GM06990 (cell line): ENCODE measurements around the gene THSD7B.

Experiments
- DNase-seq: peaks from one replicate; pipeline ENCODE4 v3.0.0-alpha.2; 2011; ENCODE audit not compliant: insufficient read length; ENCODE audit errors: extremely low read depth
- H3K27me3 ChIP-seq: replicated peaks from 2 replicates; pipeline ENCODE4 v1.6.0; 2011; ENCODE audit warnings: low read length; ENCODE audit not compliant: control insufficient read depth, insufficient read depth
- H3K36me3 ChIP-seq: 2 replicates; pipeline ENCODE4 v1.5.1; 2011; ENCODE audit warnings: low read length; ENCODE audit not compliant: control insufficient read depth, insufficient read depth
- H3K4me3 ChIP-seq: replicated peaks from 2 replicates; pipeline ENCODE4 v1.5.1; 2011; ENCODE audit warnings: low read depth, mild to moderate bottlenecking, control low read depth, low read length
- CTCF ChIP-seq: IDR thresholded peaks from 2 replicates; pipeline ENCODE4 v1.5.1; 2011; ENCODE audit warnings: low read length, control low read depth, mild to moderate bottlenecking, inconsistent platforms; ENCODE audit not compliant: insufficient read depth, poor library complexity, severe bottlenecking

THSD7B gene

GRCh38 chr2:137193401-137193800 is 428.1 kb downstream of the THSD7B start:
- TF ChIP-seq CTCF = no peak
- no peaks in the 10 kb centered on the region for H3K36me3 ChIP-seq
- no peak for DNase-seq
- H3K4me3 ChIP-seq = no peak overlapping the region
- no peaks in the 10 kb centered on the region for H3K27me3 ChIP-seq

- TF ChIP-seq CTCF = no peak
- Histone ChIP-seq H3K36me3 (no peaks in the 10 kb centered on the region), H3K27me3 (no peaks in the 10 kb centered on the region), H3K4me3 (no peak overlapping the region)
- no peak for DNase-seq
Observed at GRCh38 chr2:137194111-137194510, 428.8 kb downstream of the THSD7B start.

- Histone ChIP-seq H3K27me3 (no peaks in the 10 kb centered on the region), H3K4me3 (no peak overlapping the region)
- no peak for DNase-seq
Observed at GRCh38 chr2:137199751-137200150, 434.4 kb downstream of the THSD7B start.

GRCh38 chr2:137202318-137202717 is 437.0 kb downstream of the THSD7B start:
- H3K36me3 ChIP-seq = no peaks in the 10 kb centered on the region
- no peaks in the 10 kb centered on the region for H3K27me3 ChIP-seq
- no peak overlapping the region for H3K4me3 ChIP-seq
- no peak for TF ChIP-seq CTCF
- no peak for DNase-seq

More at GRCh38 chr2:137199751-137200150, 434.4 kb downstream of the THSD7B start:
- TF ChIP-seq CTCF = no peak
- no peaks in the 10 kb centered on the region for H3K36me3 ChIP-seq

GRCh38 chr2:137205324-137205723 is 440.0 kb downstream of the THSD7B start:
- no peak for TF ChIP-seq CTCF
- Histone ChIP-seq H3K36me3 (no peaks in the 10 kb centered on the region), H3K4me3 (no peak overlapping the region), H3K27me3 (no peaks in the 10 kb centered on the region)
- DNase-seq = no peak

- H3K27me3 ChIP-seq = no peaks in the 10 kb centered on the region
- TF ChIP-seq CTCF = no peak
- no peak for DNase-seq
Observed at GRCh38 chr2:137206069-137206468, 440.7 kb downstream of the THSD7B start.

More at GRCh38 chr2:137206069-137206468, 440.7 kb downstream of the THSD7B start:
- no peak overlapping the region for H3K4me3 ChIP-seq
- no peaks in the 10 kb centered on the region for H3K36me3 ChIP-seq
